ENCODE data around the gene CDK8.
"Not testable (repeated sequence)": the region's sequence is repeated elsewhere in the genome, so short reads cannot be mapped to it uniquely, and the experiment has no call there.

The CDK8 gene

GRCh38 chr13:26253787-26254582, at the start of gene CDK8:
Gene CDK8, plus strand, starts transcription at chr13:26254129. Its CDS starts 513 bp downstream, at chr13:26254642.
- DNase-seq (ENCODE audit: low spot score): peak; percentile 98

DNA sequence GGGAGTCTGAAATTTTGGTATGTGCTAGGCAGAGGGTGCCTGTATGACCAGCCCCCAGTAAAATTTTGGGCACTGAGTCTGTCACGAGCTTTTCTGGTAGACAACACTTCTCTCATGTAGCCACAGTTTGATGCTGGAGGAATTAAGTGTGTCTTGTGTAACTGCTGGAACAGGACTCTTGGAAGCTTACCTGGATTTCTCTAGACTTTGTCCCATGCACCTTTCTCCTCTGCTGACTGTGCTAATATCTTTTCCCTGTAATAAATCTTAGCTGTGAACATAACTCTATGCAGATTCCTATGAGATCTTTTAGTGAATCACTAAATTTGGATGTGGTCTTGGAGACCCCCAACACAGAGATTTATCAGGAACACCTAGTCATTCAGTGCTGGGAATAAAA, 45.6 kb upstream of the CDK8 start:
- no peak for DNase-seq (ENCODE audit: low spot score)

DNA sequence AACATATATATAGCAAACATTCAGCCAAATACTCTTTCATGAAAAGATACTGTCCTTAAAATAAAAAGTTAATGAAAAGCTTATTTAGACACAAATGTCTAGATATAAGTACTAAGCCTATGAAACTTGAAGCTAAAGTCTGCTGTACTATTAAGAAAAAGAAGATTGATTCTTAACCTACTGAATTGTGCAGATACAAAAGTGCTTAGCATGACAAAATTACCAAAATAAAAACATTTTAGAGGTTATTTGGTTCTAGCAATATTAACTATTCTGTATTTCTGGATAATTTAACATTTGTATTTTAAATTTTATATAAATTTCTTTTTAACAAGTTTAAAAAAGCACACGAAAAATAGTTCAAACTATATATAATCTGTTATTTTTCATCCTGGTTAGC, 40.6 kb upstream of the CDK8 start:
- DNase-seq (ENCODE audit: low spot score): no peak

GRCh38 chr13:26213982-26214381, 39.9 kb upstream of the CDK8 start:
- DNase-seq (ENCODE audit: low spot score): no peak

GRCh38 chr13:26216042-26216441, 37.9 kb upstream of the CDK8 start:
- DNase-seq (ENCODE audit: low spot score): no peak

GRCh38 chr13:26219726-26220125, 34.2 kb upstream of the CDK8 start:
- DNase-seq (ENCODE audit: low spot score): no peak

- DNase-seq (ENCODE audit: low spot score): peak; percentile 18
Measured at GRCh38 chr13:26220575-26220974, 33.4 kb upstream of the CDK8 start.

- no peak for DNase-seq (ENCODE audit: low spot score)
Measured at GRCh38 chr13:26221399-26221720, 32.6 kb upstream of the CDK8 start.

DNA sequence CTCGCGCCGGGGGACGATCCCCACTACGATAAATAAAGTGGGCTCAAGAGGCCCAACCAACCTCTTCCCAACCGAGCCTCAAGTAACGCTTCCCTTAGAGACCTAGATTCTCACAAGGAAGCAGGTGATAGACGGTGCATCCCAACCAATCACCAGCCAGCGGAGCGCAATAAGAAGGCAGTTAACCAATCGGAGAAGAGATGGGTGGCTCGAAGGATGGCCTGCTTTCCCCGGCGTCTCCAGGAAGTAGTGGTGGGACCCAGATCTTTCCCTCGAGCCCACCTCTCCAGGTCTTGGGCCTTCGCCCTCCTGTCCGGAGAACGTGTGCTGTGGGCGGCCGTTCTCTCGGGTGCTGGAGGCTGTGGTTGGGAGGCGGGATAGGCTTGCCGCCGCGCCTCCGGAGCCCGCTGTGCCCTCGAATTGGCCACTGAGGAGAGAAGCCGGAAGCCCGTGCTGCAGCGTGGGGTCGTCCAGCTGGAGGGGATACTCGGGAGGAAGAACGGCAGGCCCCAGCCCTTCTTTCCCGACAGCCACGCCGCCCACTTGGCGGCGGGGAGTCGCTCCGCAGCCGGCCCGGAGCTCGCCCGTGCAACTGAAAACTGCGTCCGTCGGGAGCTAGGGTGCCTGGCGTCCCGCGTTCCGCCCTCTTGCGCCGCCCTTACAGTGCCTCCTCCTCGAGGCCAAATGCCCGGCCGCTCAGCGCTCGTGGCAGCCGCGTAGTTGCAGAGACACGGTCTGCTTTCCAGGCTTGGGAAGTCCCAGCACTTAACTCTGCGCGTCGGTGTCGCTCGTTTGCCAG, 32.0 kb upstream of the CDK8 start, which contains the start of gene RNF6:
Gene RNF6, minus strand, starts transcription at position 594 of the 799 bp plus-strand sequence. CDS start 2,665 bp downstream, outside the sequence.
- peak; percentile 98 for DNase-seq (ENCODE audit: low spot score)

DNA sequence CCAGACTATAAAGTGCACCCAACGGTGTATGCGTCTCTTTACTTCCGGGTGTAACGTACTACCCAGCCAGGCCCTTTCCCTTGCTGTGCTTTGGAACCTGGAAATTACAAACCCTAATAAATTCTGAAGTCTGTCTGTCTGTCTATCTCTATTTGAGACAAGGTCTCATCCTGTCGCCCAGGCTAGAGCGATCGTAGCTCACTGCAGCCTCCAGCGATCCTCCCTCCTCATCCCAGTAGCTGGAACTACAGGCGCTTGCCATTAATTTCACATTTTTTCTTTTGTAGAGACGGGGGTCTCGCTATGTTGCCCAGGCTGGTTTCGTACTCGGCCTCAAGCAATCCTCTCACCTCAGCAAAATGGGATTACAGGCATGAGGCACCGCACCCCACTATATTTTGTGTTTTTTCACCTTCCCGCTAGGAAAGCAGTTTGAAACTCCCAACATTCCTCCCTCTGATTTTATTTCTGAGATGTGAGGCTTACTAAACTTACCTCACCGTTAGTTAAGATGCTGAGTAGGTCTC, 31.3 kb upstream of the CDK8 start:
- DNase-seq (ENCODE audit: low spot score): peak; percentile 72

DNA sequence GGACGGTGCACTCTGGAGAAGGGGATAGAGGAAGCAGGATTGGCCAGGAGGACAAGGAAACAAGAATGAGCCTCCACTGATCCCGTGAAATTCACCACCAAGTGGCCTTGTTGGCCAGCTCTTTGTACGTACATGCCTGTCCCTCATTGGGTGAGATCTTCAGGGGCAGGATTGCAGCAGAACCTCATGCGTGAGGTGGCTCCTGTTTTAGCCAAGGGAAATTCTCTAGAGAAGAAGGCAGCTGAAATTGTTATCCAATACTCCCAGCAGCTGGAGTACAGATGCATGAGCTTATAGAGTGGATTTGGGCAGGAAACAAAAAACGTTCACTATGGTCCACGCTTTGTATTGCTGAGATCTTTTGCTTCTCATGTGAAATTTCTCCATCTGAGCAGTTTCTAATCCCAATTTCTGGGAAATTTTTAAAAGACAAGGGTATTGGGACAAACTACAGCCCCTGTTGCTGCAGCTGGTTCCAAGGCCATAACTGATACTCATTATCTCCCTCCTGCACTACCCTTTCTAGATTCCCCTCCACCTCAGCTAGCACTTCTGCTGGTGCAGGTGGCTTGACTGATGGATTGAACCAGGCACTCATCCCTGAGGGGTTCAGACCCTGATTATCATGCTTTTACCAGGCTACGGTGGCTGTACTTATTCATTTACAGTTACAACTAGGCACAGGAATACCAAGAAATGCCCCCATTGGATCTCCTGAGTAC, 27.9 kb upstream of the CDK8 start:
- no peak for DNase-seq (ENCODE audit: low spot score)

DNA sequence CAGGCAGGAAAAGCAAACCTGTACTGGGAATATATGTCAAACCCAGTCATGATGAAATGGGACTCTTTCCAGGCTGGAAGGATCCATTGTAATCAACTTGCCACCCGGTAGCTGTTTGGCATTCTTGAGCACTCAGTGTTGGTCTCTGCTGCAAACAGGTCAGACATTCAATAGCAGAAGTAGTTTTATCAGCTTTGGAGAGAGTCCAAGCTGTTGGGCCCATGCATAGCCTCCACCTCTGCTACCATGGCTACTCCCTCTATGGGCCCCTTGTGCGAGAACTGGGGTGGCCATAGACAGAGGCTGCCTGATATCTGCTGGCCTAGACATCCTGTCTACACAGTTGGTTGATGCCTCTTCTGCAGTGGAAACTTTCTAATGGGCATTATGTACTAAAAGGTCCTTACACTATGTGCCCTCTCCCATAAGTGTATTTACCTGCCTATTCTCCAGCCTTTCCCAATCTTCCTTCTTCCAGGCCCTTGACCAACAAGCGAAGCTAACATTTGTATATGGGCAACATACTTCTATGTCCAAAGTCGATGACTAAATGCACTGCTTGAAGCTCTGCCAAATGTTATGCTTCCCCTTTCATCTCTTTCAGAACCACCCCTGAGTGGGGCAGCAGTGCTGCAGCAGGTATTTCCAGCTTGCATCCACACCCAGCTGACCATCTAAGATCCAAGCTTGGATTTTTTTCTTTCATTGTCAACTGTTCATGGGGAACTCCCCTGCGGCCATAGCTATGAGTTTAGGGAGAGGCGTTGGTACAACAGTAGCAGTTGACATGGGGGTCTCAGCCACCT, 26.6 kb upstream of the CDK8 start:
- DNase-seq (ENCODE audit: low spot score): no peak

- DNase-seq (ENCODE audit: low spot score): no peak
Measured at GRCh38 chr13:26228096-26228495, 25.8 kb upstream of the CDK8 start.

DNA sequence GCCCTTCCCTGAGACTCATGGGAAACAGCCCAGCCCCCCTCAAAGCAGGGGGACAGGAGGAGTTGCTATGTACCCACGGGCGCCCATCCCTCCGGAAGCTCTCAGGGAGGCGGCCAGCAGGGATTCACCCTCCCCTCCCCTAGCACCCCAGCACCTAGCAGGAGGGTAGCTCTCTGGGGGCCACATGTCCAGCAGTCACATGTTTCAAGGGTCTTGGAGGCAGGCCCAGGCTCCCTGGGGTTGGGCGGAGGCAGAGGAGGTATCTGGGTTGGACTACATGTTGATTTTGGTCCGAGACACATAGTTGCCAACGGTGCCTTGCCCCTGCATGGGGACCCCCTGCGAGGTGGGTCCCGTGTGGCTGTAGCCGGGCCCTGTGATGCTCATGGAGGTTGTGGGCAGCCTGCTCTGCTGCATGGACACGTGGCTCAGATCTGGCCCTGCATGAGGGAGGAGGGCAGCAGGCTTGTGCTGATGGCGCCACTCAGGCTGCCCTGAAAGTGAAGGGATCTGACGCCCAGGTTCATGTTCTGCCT, 24.8 kb upstream of the CDK8 start:
- no peak for DNase-seq (ENCODE audit: low spot score)

DNA sequence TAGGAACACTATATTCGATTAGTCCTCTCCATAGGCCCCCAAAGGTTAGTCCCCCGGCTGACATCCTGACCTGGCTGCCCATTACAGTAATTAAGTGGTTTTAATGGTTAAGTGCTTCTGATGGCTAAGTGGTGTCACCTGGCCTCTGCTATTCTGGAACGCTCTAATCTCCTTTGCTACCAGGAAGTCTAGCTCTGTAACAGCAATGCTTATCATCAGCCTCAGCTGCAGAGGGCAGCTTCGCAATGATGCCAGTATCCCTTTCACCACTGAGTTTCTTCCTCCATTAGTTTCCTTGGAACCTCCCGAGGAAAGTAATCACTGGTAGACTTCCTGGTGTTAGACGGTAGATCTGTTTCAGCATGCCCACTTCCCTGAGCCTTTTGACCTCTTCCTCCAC, 23.2 kb upstream of the CDK8 start:
- DNase-seq (ENCODE audit: low spot score): no peak

DNA sequence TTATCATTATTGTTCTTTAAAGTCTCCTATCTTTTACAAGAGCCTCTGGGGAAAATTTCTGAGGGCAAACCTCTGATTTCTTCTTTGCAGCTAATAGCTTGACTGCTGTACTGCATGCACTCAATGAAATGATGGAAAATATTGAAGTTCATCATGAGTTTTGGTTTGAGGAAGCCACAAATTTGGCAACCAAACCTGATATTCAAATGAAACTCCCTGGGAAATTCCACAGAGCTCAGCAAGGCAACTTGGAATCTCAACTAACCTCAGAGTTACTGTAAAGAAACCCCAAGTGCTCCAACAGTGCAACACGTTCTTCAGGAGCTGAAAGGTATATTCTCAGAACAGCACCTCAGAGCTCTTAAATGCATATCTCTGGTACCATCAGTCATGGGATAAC, 17.6 kb upstream of the CDK8 start:
- DNase-seq (ENCODE audit: low spot score): no peak

DNA sequence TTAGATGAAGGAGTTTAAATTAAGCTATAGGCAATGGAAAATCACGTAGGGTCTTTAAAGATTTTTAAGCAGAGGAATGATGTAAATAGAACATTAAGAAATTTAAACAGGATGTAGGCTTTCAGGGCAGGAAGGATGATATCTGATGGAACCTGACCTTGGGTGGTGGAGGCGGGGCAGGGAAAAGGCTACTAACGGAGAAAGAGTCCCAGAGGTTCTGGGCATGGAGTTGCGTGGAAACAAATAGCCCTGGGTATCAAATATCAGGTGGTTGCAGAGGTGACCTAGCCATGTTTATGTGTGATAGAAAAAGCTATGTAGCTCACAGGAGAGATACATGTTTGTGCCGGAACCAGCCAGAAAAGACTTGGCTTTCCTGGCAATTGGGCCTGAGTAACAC, 7.8 kb upstream of the CDK8 start:
- no peak for DNase-seq (ENCODE audit: low spot score)

- no peak for DNase-seq (ENCODE audit: low spot score)
Measured at GRCh38 chr13:26247011-26247410, 6.9 kb upstream of the CDK8 start.

DNA sequence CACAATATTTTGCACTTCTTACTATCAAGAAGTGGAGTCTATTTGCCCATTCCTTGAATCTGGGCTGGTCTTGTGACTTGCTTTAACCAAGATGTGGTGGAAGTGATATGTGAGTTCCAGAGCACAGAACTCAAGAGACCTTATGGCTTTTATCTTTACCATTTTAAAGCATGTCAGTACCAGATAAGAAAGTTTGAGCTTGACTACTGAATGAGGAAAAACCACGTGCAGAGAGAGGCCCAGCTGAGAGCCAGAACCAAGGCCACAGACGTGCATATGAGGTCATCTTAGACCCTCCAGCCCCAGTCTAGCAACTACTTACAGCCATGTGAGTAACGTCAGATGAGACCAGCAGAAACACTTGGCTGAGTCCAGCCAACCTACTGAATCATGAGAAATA, 6.3 kb upstream of the CDK8 start:
- DNase-seq (ENCODE audit: low spot score): no peak

DNA sequence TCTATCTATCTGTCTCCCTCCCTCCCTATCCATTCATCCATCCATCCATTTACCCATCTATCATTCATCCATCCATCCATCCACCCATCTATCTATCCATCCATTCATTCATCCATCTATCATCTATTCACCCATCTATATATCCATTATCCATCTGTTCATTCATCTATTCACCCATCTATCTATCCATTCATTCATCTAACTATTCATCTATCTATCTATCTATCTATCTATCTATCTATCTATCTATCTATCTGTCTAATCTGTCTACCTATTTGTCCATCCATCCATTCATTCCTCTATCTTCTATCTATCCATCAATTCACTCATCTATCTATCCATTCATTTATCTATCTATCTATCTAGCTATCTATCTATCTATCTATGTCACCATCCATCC, 4.4 kb upstream of the CDK8 start:
- no peak for DNase-seq (ENCODE audit: low spot score)

GRCh38 chr13:26252006-26252405, 1.9 kb upstream of the CDK8 start:
- not testable (repeated sequence) for DNase-seq (ENCODE audit: low spot score)

All from SW480 (cell line).